GM21367 (cell line): ENCODE data around the gene MOK.

Experiments used
- ATAC-seq: cut with Tn5 transposase; IDR thresholded peaks from one replicate; pipeline ENCODE4 v1.9.1; 2021; ENCODE audit not compliant: unreplicated experiment

MOK gene

GRCh38 chr14:102285106-102285505, 19.9 kb downstream of the MOK start:
- no peak for ATAC-seq

DNA sequence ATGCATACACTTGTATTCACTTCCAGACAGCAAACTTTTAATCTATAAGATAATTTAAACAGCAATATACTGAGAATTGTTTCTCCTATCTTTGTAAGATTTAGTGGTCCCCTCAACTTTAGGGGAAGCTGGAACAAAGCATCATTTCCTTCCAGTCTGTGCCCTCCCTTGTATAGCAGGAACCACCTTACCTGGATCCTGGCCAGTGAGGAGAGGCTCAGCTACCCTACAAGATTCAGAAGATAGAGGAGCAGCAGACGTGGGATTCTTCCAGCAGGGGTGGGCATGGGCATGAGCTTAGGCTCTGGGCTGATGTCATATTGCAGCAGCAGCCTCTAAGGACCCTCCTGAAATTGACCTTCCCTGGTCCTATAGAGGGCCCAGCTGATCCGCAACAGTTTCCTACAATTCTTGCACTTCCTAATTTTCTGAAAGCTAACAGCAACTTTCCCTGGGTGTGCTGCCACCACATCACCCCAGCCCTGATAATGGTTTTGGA, 21.3 kb downstream of the MOK start:
- ATAC-seq: no peak

GRCh38 chr14:102282751-102283465, 22.1 kb downstream of the MOK start:
- no peak for ATAC-seq

DNA sequence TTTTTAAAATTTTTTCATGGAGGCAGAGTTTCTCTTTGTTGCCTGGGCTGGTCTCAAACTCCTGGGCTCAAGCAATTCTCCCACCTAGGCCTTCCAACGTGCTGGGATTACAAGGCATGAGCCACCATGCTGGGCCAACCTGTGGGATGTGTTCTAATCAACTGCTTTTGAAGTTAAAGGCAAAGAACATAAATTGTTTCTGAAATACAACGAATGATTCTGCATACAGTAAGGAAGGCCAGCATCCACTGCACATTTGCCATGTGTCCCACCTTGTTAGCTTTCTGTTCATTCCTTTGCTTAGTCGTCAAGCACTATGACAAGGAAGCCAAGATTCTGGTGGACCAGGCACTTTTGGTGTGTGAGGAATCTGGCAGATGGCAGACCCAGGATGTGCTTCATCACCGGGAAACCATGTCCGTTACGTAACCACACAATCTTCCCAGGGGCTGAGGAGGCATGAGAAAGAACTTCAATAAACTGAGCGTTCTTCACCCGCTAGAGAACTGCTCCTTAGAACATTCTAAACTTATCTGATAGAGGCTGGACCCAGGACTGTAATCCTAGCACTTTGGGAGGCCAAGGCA, 24.5 kb downstream of the MOK start:
- ATAC-seq: no peak

DNA sequence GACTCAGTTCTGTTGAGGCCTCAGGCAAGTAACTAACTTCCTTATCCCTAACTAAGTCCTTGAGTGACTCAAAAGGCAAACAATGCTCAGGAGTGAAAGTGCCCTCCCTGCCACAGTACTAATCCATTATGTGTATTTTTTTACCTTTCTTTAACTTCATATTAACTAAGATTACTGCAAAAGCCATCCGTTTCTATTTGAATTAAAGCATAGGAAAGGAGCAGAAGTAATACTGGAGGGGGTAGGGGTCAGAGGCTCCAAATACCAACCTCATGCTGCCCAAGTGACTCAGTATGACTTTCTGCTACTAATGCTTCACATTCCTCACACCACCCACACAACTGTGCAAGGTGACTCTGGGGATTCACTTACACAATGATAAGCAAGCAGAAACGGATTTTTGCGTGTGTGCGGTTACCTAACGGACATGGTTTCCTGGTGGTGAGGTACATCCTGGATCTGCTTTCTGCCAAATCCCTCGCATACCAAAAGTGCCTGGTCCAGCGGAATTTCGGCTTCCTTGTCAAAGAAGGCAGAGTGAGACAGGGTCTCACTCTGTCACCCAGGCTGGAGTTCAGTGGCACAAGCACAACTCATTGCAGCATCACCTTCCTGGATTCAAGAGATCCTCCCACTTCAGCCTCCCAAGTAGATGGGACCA, 25.1 kb downstream of the MOK start:
- ATAC-seq: no peak

DNA sequence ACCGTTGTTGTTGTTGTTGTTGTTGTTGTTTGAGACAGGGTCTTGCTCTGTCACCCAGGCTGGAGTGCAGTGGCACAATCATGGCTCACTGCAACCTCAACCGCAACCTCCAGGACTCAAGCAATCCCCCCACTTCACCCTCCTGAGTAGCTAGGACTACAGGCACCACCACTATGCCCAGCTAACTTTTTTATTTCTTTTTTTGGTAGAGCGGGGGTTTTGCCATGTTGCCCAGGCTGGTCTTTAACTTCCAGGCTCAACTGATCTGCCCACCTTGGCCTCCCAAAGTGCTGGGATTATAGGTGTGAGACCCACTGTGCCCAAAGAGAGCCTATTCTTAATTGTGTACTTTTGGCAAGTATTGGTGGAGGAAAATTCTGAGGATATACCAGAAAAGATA, 25.7 kb downstream of the MOK start:
- no peak for ATAC-seq

DNA sequence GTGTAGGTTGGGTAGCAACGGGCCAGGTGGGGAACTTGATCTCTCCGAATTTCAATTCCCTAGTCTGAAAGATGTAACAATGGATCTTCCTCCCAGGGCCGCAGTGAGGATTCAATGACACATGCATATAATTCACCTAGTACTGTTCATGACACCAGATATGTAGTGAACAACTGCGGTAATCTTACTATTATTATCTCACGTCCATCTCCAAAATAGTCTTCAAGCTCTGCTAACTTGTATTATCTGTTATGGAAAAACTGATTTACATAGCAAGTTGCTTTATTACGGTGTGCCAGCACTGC, 26.4 kb downstream of the MOK start:
- ATAC-seq: no peak

DNA sequence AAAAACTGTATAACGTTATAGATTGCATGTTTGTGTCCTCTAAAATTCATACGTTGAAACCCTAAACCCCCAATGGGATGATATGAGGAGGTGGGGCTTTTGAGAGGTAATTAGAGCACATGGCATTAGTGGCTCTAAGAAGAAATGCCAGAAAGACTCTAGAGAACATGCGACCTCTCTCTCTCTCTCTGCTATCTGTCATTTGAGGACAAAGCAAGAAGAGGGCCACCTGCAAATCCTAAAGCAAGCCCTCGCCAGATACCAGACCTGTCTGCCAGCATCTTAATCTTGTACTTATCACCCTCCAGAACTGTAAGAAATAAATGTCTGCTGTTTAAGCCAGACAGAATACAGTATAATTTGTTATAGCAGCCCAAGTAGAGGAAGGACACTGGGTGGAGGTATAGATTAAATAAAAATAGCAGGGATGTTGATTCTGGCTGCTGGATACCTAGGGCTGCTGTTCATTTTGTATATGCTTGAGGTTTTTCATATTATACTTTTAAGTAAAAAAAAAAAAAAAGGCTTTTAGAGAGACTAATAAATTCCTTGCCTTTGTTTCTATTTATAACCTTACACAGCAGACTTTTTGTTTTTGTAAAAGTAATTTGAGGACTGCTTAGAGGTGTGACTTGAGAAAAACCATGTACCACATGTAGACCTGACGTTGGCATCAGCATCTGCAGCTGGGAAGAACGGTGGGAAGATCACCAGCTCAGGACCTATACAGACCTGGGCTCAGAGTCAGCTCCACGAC, 26.9 kb downstream of the MOK start:
- ATAC-seq: no peak

DNA sequence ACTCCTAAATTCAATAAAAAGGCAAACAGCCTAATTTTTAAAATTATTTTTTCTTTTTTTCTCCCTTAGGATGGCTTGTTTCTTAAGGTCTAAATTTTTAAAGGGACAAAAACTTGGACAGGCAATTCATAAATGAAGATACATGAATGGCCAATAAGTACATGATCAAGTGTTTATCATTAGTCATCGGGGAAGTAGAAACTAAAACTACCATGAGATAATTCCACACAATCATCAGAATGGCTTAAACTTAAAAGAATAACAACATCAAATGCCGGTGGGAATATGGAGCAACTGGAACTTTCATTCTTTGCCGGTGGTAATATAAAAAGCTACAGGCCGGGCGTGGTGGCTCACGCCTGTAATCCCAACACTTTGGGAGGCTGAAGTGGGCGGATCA, 29.1 kb downstream of the MOK start:
- ATAC-seq: no peak

DNA sequence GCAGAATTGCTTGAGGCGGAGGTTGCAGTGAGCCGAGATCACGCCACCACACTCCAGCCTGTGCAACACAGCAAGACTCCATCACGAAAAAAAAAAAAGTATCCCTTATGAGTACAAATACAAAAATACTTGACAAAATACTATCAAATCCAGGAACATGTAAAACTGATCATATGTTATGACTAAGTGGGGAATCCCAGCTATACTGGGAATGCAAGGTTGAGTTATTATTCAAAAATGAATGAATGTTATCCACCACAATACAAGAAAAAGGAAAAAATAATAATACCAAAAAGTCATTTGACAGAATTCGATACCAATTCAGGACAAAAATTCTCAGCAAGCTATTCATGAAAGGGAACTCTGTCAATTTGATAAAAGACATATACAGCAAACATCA, 32.6 kb downstream of the MOK start:
- no peak for ATAC-seq

- no peak for ATAC-seq
These were observed 40.2 kb downstream of the MOK start for GRCh38 chr14:102264775-102265174.

- ATAC-seq: no peak
These were observed 40.6 kb downstream of the MOK start for GRCh38 chr14:102264355-102264754.

GRCh38 chr14:102262929-102263462, 42.0 kb downstream of the MOK start:
- no peak for ATAC-seq

DNA sequence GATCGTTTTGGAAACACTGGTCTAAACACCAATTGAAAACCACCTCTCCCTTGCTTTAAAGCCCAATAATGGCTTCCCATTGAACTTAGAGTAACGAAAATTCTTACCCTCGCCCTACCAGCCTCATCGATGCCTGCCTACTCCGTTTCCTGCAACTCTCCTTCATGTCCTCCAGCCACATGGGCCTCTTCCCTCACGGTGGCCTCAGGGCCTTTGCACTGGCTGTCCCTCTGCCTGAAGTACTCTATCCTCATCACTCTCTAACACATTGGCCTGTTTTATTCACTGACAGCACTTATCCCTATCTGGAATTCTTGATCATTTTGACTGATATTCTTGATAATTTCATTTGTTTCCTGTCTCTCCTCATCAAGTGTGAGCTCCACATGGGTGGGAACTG, 46.8 kb downstream of the MOK start:
- ATAC-seq: no peak

DNA sequence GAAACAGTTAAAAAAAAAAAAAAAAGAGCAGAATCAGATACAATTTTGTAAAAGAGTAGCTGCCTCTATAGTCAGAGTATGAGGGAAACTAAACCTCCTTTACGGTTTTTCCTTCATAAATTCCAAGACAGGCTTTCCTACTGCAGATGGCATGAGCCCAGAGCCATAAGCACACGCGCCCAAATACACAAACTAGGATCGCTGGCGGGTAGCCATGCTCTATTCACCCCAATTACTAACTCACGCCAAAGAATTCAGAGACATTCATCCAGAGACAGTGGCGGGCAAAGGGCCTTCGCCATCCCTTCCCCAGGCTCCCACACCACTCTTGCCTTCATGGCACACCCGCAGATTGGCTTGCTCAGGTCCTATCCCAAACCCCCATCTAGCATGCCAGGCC, 48.2 kb downstream of the MOK start:
- ATAC-seq: no peak

- no peak for ATAC-seq
These were observed 49.4 kb downstream of the MOK start for GRCh38 chr14:102255401-102256190.

DNA sequence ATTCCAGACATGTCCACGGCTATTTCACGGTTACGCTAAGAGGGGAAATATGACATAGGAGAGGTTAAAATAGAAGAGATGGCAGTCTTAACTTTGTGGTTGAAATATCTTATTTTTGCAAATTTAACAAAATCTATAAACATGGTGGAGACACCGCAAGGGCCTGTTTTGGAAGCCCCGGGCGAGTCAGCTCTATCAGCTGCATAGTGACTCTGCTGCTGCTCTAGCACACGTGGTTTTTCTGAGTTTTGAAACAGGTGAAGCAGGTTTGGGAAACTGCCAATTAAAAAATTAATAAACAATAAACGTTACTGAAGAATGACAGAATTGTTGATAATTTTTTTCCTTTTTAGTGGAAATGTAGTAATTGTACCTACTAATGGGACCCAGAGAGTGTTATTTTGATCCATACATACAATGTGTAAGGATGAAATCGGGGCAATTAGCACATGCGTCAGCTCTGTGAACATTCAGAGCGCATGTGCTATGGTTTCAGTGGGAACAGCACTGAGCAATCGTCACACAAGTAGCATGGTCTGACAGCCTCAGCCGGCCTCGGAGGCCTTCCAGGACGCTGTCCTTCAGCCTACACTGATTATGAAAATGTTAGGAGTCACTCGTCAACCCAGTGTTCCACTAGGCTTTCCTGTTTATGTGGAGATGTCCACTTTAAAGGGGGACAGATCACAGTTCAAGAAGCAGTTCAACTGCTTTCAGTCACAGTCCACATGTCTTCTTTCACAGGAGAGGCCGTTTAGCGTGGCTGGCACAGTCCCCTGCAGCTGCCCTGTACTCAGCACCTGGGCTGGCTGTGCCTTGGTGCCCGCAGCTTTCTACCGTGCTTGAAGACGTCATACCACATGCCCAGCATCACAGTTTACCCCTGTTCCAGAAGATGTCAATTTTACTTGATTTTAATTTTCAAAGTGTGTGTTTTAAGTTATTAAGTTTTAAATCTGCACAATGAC, 51.8 kb downstream of the MOK start:
- no peak for ATAC-seq

DNA sequence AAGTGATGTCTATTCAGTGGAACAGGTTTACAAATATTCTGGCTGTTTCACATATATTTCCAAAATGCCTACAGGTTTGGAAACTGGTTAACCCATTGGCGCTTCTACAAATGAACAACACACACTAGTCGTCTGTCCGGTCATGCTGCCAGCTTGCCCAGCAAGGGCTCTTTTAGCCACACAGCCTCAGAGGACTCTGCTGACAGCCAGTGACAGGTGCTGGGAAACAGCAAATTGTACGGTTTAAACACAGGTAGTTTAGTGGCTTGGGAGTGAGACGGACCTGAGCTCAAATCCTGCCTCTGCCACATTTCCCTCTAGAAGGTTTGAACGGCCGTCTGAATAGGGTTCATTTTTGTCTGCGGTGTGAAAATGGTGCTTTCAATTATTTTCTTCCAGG, 53.8 kb downstream of the MOK start:
- ATAC-seq: no peak

GRCh38 chr14:102250636-102251035, 54.3 kb downstream of the MOK start:
- no peak for ATAC-seq

DNA sequence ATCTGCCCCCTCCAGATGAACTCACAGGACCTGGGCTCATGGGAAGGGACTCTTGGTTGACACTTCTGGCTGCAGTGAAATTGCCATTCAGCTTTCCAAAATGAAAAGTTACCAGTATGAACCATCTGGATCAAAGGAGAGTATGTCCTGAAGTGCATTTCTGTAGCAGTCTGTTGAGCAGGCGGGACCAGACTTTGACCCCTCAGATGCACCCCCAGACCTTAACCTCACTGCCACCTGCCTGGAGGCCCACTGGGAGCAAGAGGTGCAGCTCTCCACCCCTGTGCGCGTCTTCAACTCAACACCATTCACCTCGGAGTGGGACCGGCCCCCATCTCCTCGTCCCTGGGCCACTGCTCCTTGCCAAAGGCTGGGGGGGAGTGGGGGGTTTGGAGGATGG, 55.0 kb downstream of the MOK start:
- no peak for ATAC-seq
